SK-N-SH (cell line): Measurements from ENCODE around the gene MAP3K2. TPM values are rescaled to one million over a fixed set of nuclear protein-coding genes. Genes with fewer than 3 reads are reported as not detected.

Experiments used
- CTCF ChIA-PET: fragments of 300-600, 350-600 bp; formaldehyde crosslinking; extraction: SDS; loops from one replicate; lab custom pipeline; 2021; lab: Yijun Ruan, JAX
- POLR2A ChIA-PET: fragments of 350-600 bp; sonication (Branson Sonifier 250); formaldehyde crosslinking; extraction: SDS; loops from one replicate; lab custom pipeline; 2020; ENCODE audit warnings: antibody characterized with exemption, inconsistent platforms; lab: Yijun Ruan, JAX
- DNase-seq: peaks from one replicate; pipeline ENCODE4 v3.0.0; 2012
- H2AFZ ChIP-seq: fragments of 200-600 bp; sonication (generic); 2 replicates; pipeline ENCODE4 v1.8.1; 2016; ENCODE audit warnings: antibody characterized with exemption, mild to moderate bottlenecking, low read depth
- H3F3A ChIP-seq: fragments of 200-600 bp; sonication (generic); replicated peaks from 2 replicates; pipeline ENCODE3; 2016; ENCODE audit warnings: antibody characterized with exemption, mild to moderate bottlenecking; ENCODE audit not compliant: insufficient read depth
- H3K27ac ChIP-seq, 2 experiments: fragments of 200-500 bp in 1 of 2; fragments of 200-600 bp in 1 of 2; sonication (Bioruptor generic) in 1 of 2; sonication (generic), shearing (Covaris generic) in 1 of 2; 2 replicates each; pipeline versions ENCODE4 v1.5.1 to v1.6.1; 2014 to 2016; ENCODE audit warnings: low read depth in 2 of 2, inconsistent platforms in 1 of 2, low read length in 1 of 2, mild to moderate bottlenecking in 1 of 2, mixed read lengths in 1 of 2
- H3K27me3 ChIP-seq: fragments of 200-600 bp; sonication (generic), shearing (Covaris generic); 2 replicates; pipeline ENCODE4 v1.6.1; 2016; ENCODE audit warnings: mixed run types; ENCODE audit not compliant: insufficient read depth
- H3K36me3 ChIP-seq, 2 experiments: fragments of 200-500 bp in 1 of 2; fragments of 200-600 bp in 1 of 2; sonication (Bioruptor generic) in 1 of 2; sonication (generic) in 1 of 2; replicated peaks in 1 of 2; 2 replicates each; pipeline versions ENCODE3 to v1.5.1; 2014 to 2016; ENCODE audit warnings: low read length in 1 of 2, mild to moderate bottlenecking in 1 of 2; ENCODE audit not compliant: insufficient read depth in 2 of 2, control insufficient read depth in 1 of 2
- H3K4me1 ChIP-seq, 2 experiments: fragments of 200-500 bp in 1 of 2; fragments of 200-600 bp in 1 of 2; sonication (Bioruptor generic) in 1 of 2; sonication (generic), shearing (Covaris generic) in 1 of 2; 2 replicates each; pipeline versions ENCODE4 v1.5.1 to v1.6.1; 2014 to 2016; ENCODE audit warnings: low read depth in 1 of 2, low read length in 1 of 2, mixed run types in 1 of 2; ENCODE audit not compliant: insufficient read depth in 2 of 2, control insufficient read depth in 1 of 2
- H3K4me2 ChIP-seq: fragments of 200-600 bp; sonication (generic), shearing (Covaris generic); 2 replicates; pipeline ENCODE4 v1.6.1; 2017; ENCODE audit warnings: mixed run types
- H3K4me3 ChIP-seq, 2 experiments: fragments of 200-500 bp in 1 of 2; fragments of 200-600 bp in 1 of 2; sonication (Bioruptor generic) in 1 of 2; sonication (generic), shearing (Covaris generic) in 1 of 2; 2 replicates each; pipeline versions ENCODE4 v1.5.1 to v1.8.1; 2014 to 2016; ENCODE audit warnings: low read depth in 2 of 2, inconsistent platforms in 1 of 2, low read length in 1 of 2, mild to moderate bottlenecking in 1 of 2, mixed read lengths in 1 of 2, moderate library complexity in 1 of 2
- H3K79me2 ChIP-seq: fragments of 200-600 bp; sonication (generic); 2 replicates; pipeline ENCODE4 v1.8.1; 2017; ENCODE audit warnings: mild to moderate bottlenecking; ENCODE audit not compliant: insufficient read depth
- H3K9ac ChIP-seq: fragments of 200-600 bp; sonication (generic); 2 replicates; pipeline ENCODE4 v1.6.1; 2017; ENCODE audit warnings: mixed run types
- H3K9me2 ChIP-seq: fragments of 200-600 bp; sonication (generic); 2 replicates; pipeline ENCODE4 v1.6.1; 2017; ENCODE audit warnings: mixed run types
- H3K9me3 ChIP-seq: fragments of 200-600 bp; sonication (generic); 2 replicates; pipeline ENCODE4 v1.6.1; 2017; ENCODE audit warnings: mixed run types, mild to moderate bottlenecking, moderate library complexity
- H4K20me1 ChIP-seq: fragments of 200-600 bp; sonication (generic); 2 replicates; pipeline ENCODE4 v1.6.1; 2017; ENCODE audit warnings: mild to moderate bottlenecking, mixed run types; ENCODE audit not compliant: insufficient read depth
- ELF1 ChIP-seq: IDR thresholded peaks from 2 replicates; pipeline ENCODE4 v1.4.0; 2012
- EP300 ChIP-seq, 2 experiments: IDR thresholded peaks; 2 replicates each; pipeline versions ENCODE4 v1.4.0 to v1.6.1; 2012; ENCODE audit warnings: borderline replicate concordance in 1 of 2, low read depth in 1 of 2, low read length in 1 of 2
- EZH2phosphoT487 ChIP-seq: fragments of 200-600 bp; sonication (generic); IDR thresholded peaks from 2 replicates; pipeline ENCODE4 v1.6.1; 2017; ENCODE audit warnings: low read depth, mixed run types, mild to moderate bottlenecking, antibody characterized with exemption, moderate library complexity, borderline replicate concordance
- FOSL2 ChIP-seq: IDR thresholded peaks from 2 replicates; pipeline ENCODE4 v1.4.0; 2012; ENCODE audit warnings: low read depth, mild to moderate bottlenecking, moderate library complexity, borderline replicate concordance
- FOXM1 ChIP-seq: IDR thresholded peaks from 2 replicates; pipeline ENCODE4 v1.4.0; 2012; ENCODE audit warnings: low read depth, mild to moderate bottlenecking
- GABPA ChIP-seq: IDR thresholded peaks from 2 replicates; pipeline ENCODE4 v1.4.0; 2012; ENCODE audit warnings: low read depth, mild to moderate bottlenecking
- IRF3 ChIP-seq: fragments of 150-350 bp; IDR thresholded peaks from 2 replicates; pipeline ENCODE4 v1.6.1; 2016; ENCODE audit warnings: mild to moderate bottlenecking, low read depth, low read length
- JUND ChIP-seq: IDR thresholded peaks from 2 replicates; pipeline ENCODE4 v1.4.0; 2012
- MAX ChIP-seq: IDR thresholded peaks from 2 replicates; pipeline ENCODE4 v1.4.0; 2012; ENCODE audit warnings: low read depth
- RAD21 ChIP-seq: IDR thresholded peaks from 2 replicates; pipeline ENCODE4 v1.6.1; 2012; ENCODE audit warnings: mild to moderate bottlenecking, low read length
- REST ChIP-seq: IDR thresholded peaks from 2 replicates; pipeline ENCODE4 v1.6.1; 2012; ENCODE audit warnings: mild to moderate bottlenecking, low read depth, low read length, moderate library complexity
- RFX5 ChIP-seq: IDR thresholded peaks from 2 replicates; pipeline ENCODE4 v1.6.1; 2012; ENCODE audit warnings: mild to moderate bottlenecking, improper control_type of control experiment, low read length
- TAF1 ChIP-seq: IDR thresholded peaks from 2 replicates; pipeline ENCODE4 v1.6.1; 2012; ENCODE audit warnings: low read depth, mild to moderate bottlenecking, low read length, moderate library complexity, borderline replicate concordance
- YY1 ChIP-seq: IDR thresholded peaks from 2 replicates; pipeline ENCODE4 v1.4.0; 2012; ENCODE audit warnings: low read depth, mild to moderate bottlenecking
- ZBTB33 ChIP-seq: IDR thresholded peaks from 2 replicates; pipeline ENCODE4 v1.4.0; 2012; ENCODE audit warnings: low read depth, borderline replicate concordance
- WGBS: methylation state at CpG from one replicate; pipeline ENCODE4 v1.1.6; 2017; ENCODE audit warnings: low lambda C conversion rate; 5-methylcytosine and 5-hydroxymethylcytosine counted together
- polyA plus RNA-seq, 3 experiments: library from polyadenylated mRNA; depleted of rRNA; stranded (reverse); fragments of >200 nt; gene quantifications; 2 replicates each; pipeline ENCODE4 v1.2.3, GENCODE V29; 2012

Gene MAP3K2
- polyA plus RNA-seq, 1 of the 3 experiments (the other 2 are of a cell fraction), result 2.7 TPM

GRCh38 chr2:127313406-127313805 lies 74.4 kb downstream of the MAP3K2 start:
- no peaks in the 10 kb centered on the region for H3K9me2 ChIP-seq
- H3K9me3 ChIP-seq, result no peaks in the 10 kb centered on the region
- 89% methylated on average over 3 of the region's 3 CpGs for WGBS
- H2AFZ ChIP-seq, result no peak overlapping the region
- H3K79me2 ChIP-seq, result no peaks in the 10 kb centered on the region; the same call in 1 of the 2 replicates
- DNase-seq, result no peak
- peaks cover 10% of the 10 kb centered on the region for H3F3A ChIP-seq
- H3K4me3 ChIP-seq, result no peak overlapping the region
- H3K27ac ChIP-seq, result no peak overlapping the region
- H3K4me2 ChIP-seq, result no peak overlapping the region
- ChIA-PET CTCF (interaction anchor here (0.9 to 2.4 kb wide), 5 partner anchors 11 to 166 kb away, joined by 3 to 10 read pairs (median 3); no protein-coding TSS in a partner anchor), POLR2A (no interaction called here)
- no peaks in the 10 kb centered on the region for H4K20me1 ChIP-seq
- no peaks in the 10 kb centered on the region for H3K4me1 ChIP-seq
- no peak overlapping the region for H3K9ac ChIP-seq
- TF ChIP-seq GABPA (no peak), ELF1 (no peak), IRF3 (no peak), EZH2phosphoT487 (no peak)
- no peaks in the 10 kb centered on the region for H3K27me3 ChIP-seq
- H3K36me3 ChIP-seq, result peaks cover 71 to 90% of the 10 kb centered on the region in 2 experiments

GRCh38 chr2:127310980-127311379 lies 76.8 kb downstream of the MAP3K2 start:
- ChIA-PET POLR2A (no interaction called here), CTCF (interaction anchor here (1.1 to 1.6 kb wide), 3 partner anchors 14 to 168 kb away, joined by 3 to 4 read pairs (median 3); no protein-coding TSS in a partner anchor)
- no peak overlapping the region for H3K9ac ChIP-seq
- H3K9me2 ChIP-seq, result no peaks in the 10 kb centered on the region
- H3K4me1 ChIP-seq, result no peaks in the 10 kb centered on the region
- no peaks in the 10 kb centered on the region for H4K20me1 ChIP-seq
- 98% methylated on average over 3 of the region's 3 CpGs for WGBS
- no peak overlapping the region for H3K4me3 ChIP-seq
- no peak overlapping the region for H3K4me2 ChIP-seq
- no peak for DNase-seq
- H3K27me3 ChIP-seq, result no peaks in the 10 kb centered on the region
- H3F3A ChIP-seq, result no peaks in the 10 kb centered on the region
- no peaks in the 10 kb centered on the region for H3K9me3 ChIP-seq
- H2AFZ ChIP-seq, result no peak overlapping the region
- peaks cover 73 to 88% of the 10 kb centered on the region in 2 experiments for H3K36me3 ChIP-seq
- no peaks in the 10 kb centered on the region for H3K79me2 ChIP-seq
- TF ChIP-seq YY1 (no peak), EZH2phosphoT487 (no peak), JUND (no peak), GABPA (no peak), MAX (no peak), RFX5 (no peak), RAD21 (no peak)
- no peak overlapping the region for H3K27ac ChIP-seq

- Histone ChIP-seq H4K20me1 (no peaks in the 10 kb centered on the region), H3K4me3 (no peak overlapping the region), H3K27ac (no peak overlapping the region), H3K79me2 (no peaks in the 10 kb centered on the region), H3K27me3 (no peaks in the 10 kb centered on the region), H3K9me2 (no peaks in the 10 kb centered on the region), H3K4me2 (no peak overlapping the region), H3K9me3 (no peaks in the 10 kb centered on the region), H2AFZ (no peak overlapping the region), H3K36me3 (peaks cover 77 to 86% of the 10 kb centered on the region in 2 experiments), H3K9ac (no peak overlapping the region), H3K4me1 (no peaks in the 10 kb centered on the region), H3F3A (peaks cover under 1% of the 10 kb centered on the region)
- no peak for DNase-seq
- ChIA-PET POLR2A (no interaction called here), CTCF (interaction anchor here (0.7 to 1.8 kb wide), 5 partner anchors 9 to 169 kb away, joined by 3 to 7 read pairs (median 3); no protein-coding TSS in a partner anchor)
- 95% methylated on average over 4 of the region's 4 CpGs for WGBS
- TF ChIP-seq ZBTB33 (no peak), EP300 (IDR thresholded peaks at IDR 0.05; ENCODE audit: borderline replicate concordance in 1 of 2, low read depth in 1 of 2, low read length in 1 of 2) (no peak), FOXM1 (no peak), ELF1 (no peak), FOSL2 (no peak), TAF1 (no peak), RAD21 (no peak), REST (no peak)
Observed at GRCh38 chr2:127309468-127309867, 78.3 kb downstream of the MAP3K2 start.
